Renal cortex interstitium (tissue), 11 donors: ENCODE measurements around the gene SPATS1. TPM values are rescaled to one million over a fixed set of nuclear protein-coding genes. Genes with fewer than 3 reads are reported as not detected.

Experiments used
- DNase-seq, 11 donors: peaks; one replicate each; pipeline ENCODE4 v3.0.0-alpha.2; 2013; ENCODE audit warnings: low read depth in 9 of 11, low spot score in 4 of 11; ENCODE audit errors: extremely low read depth in 1 of 11
- polyA plus RNA-seq, 3 donors: library from polyadenylated mRNA; unstranded; fragments of 120-200 nt; gene quantifications; one replicate each; pipeline ENCODE4 v1.2.1, GENCODE V29; 2013; ENCODE audit not compliant: insufficient read length in 3 of 3

Gene SPATS1
- polyA plus RNA-seq, 3 donors: not detected

- no peak for DNase-seq
Measured at GRCh38 chr6:44375071-44375470, 32.6 kb downstream of the SPATS1 start.

- no peak for DNase-seq
Measured at GRCh38 chr6:44377484-44377883, 35.0 kb downstream of the SPATS1 start.

- no peak for DNase-seq
Measured at GRCh38 chr6:44377971-44378370, 35.5 kb downstream of the SPATS1 start.

- no peak for DNase-seq
Measured at GRCh38 chr6:44381739-44382138, 39.3 kb downstream of the SPATS1 start.

GRCh38 chr6:44386364-44386928, 44.0 kb downstream of the SPATS1 start:
- DNase-seq: peak in 1 of 11 donors; percentile 2

- no peak for DNase-seq
Measured at GRCh38 chr6:44386929-44387345, 44.5 kb downstream of the SPATS1 start.

- DNase-seq: peak; percentile 98 to 100 (median 99)
Measured at GRCh38 chr6:44387346-44388134, 45.1 kb downstream of the SPATS1 start, which contains the start of gene CDC5L. Gene CDC5L (plus strand): TSS chr6:44387706. CDS start chr6:44387824, 118 bp downstream.

- no peak for DNase-seq
Measured at GRCh38 chr6:44388135-44388487, 45.7 kb downstream of the SPATS1 start.

- no peak for DNase-seq
Measured at GRCh38 chr6:44388887-44389286, 46.4 kb downstream of the SPATS1 start.

GRCh38 chr6:44390158-44390683, 47.8 kb downstream of the SPATS1 start:
- peak in 4 of 11 donors; percentile 2 to 21 (median 6) for DNase-seq

Other genes starting within 250 kb of the SPATS1 start
- gene MRPL14, start 215.2 kb upstream of the SPATS1 start, polyA plus RNA-seq: 10 to 100 TPM; 40.6 to 54.9 (median 44.4) TPM
- 10 to 100 TPM; 30.2 to 39.3 (median 34.7) TPM for gene TMEM63B, start 215.1 kb upstream of the SPATS1 start, polyA plus RNA-seq
- under 1 TPM in 2 of 3 donors, not detected in 1; 0.14 to 0.20 TPM for gene CAPN11, start 183.8 kb upstream of the SPATS1 start, polyA plus RNA-seq
- under 1 TPM; 0.23 to 0.59 (median 0.24) TPM for gene MYMX, start 125.7 kb upstream of the SPATS1 start, polyA plus RNA-seq
- gene SLC29A1, start 119.1 kb upstream of the SPATS1 start, polyA plus RNA-seq: 10 to 100 TPM; 29.5 to 36.6 (median 34.3) TPM
- 1,000 to 10,000 TPM; 1,185 to 1,258 (median 1,228) TPM for gene HSP90AB1, start 95.5 kb upstream of the SPATS1 start, polyA plus RNA-seq
- 10 to 100 TPM; 46.7 to 56.2 (median 48.8) TPM for gene SLC35B2, start 85.1 kb upstream of the SPATS1 start, polyA plus RNA-seq
- 10 to 100 TPM; 10.3 to 13.4 (median 13.4) TPM for gene NFKBIE, start 77.1 kb upstream of the SPATS1 start, polyA plus RNA-seq
- gene TMEM151B, start 72.2 kb upstream of the SPATS1 start, polyA plus RNA-seq: 1 to 10 TPM in 1 of 3 donors, under 1 TPM in 2; 0.59 to 1.0 (median 0.98) TPM
- gene AARS2, start 29.3 kb upstream of the SPATS1 start, polyA plus RNA-seq: 10 to 100 TPM; 13.1 to 19.7 (median 19.2) TPM
- gene CDC5L, start 45.1 kb downstream of the SPATS1 start, polyA plus RNA-seq: 10 to 100 TPM; 35.3 to 47.1 (median 39.3) TPM